NCI-H128 (cell line): ENCODE results near the gene CRYBG1.

Experiments used
- DNase-seq: peaks from one replicate; lab custom pipeline; 2025; ENCODE audit not compliant: unreplicated experiment; lab: John Stamatoyannopoulos, UW

The CRYBG1 gene

DNA sequence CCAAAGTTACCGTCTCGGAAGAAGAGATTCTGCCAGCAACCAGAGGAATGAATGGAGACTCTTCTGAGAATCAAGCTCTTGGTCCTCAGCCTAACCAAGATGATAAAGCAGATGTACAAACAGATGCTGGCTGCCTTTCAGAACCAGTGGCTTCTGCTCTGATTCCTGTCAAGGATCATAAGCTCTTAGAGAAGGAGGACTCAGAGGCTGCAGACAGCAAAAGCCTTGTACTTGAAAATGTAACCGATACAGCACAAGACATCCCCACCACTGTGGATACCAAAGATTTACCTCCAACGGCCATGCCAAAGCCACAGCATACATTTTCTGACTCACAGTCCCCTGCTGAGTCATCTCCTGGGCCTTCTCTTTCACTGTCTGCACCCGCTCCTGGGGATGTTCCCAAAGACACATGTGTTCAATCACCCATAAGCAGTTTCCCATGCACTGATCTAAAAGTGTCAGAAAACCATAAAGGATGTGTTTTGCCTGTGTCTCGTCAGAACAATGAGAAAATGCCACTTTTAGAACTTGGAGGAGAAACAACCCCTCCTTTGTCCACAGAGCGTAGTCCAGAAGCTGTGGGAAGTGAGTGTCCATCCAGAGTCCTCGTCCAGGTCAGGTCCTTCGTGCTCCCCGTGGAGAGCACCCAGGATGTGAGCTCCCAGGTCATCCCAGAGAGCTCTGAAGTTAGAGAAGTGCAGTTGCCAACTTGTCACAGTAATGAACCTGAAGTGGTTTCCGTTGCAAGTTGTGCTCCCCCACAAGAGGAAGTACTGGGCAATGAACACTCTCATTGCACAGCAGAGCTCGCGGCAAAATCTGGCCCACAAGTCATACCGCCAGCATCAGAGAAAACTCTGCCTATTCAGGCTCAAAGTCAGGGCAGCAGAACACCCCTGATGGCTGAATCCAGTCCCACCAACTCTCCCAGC, 159.2 kb downstream of the CRYBG1 start:
- no peak for DNase-seq

DNA sequence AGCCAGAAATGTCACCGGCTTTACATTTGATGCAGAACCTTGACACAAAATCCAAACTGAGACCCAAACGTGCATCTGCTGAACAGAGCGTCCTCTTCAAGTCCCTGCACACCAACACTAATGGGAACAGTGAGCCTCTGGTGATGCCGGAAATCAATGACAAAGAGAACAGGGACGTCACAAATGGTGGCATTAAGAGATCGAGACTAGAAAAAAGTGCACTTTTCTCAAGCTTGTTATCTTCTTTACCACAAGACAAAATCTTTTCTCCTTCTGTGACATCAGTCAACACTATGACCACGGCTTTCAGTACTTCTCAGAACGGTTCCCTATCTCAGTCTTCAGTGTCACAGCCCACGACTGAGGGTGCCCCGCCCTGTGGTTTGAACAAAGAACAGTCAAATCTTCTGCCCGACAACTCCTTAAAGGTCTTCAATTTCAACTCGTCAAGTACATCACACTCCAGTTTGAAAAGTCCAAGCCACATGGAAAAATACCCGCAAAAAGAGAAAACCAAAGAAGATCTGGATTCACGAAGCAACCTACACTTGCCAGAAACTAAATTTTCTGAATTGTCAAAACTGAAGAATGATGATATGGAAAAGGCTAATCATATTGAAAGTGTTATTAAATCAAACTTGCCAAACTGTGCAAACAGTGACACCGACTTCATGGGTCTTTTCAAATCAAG, 160.3 kb downstream of the CRYBG1 start:
- DNase-seq, result no peak

DNA sequence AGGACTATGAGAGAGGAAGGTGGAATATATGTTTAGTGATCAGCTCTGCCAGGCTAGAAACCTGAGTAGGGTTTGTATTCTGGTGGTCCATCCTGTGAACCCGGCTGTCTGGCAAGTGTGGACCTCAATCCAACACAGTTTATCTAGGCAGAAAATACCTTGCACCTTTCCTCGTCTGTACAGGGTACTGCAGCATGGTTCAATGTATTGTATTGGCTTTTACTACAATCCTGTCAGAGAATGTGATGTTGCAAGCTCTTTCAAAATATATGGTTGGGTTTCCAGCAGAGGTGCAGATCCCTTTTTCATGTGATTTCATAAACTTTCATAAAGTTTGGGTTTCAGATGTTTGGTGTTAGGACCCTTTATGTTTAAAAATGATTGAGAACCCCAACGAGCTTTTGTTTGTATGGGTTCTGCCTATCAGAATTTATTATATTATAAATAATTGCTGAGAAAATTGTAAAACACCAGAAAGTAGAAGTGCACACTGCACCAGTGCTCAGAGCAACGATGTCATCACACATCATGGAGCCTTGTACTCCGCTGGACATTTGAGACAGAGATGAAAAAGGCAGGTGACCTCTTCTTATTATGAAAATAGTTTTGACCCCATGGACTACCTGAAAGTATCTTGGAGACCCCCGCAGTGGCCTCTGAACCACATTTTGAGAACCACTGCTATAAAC, 162.2 kb downstream of the CRYBG1 start:
- DNase-seq, result no peak

DNA sequence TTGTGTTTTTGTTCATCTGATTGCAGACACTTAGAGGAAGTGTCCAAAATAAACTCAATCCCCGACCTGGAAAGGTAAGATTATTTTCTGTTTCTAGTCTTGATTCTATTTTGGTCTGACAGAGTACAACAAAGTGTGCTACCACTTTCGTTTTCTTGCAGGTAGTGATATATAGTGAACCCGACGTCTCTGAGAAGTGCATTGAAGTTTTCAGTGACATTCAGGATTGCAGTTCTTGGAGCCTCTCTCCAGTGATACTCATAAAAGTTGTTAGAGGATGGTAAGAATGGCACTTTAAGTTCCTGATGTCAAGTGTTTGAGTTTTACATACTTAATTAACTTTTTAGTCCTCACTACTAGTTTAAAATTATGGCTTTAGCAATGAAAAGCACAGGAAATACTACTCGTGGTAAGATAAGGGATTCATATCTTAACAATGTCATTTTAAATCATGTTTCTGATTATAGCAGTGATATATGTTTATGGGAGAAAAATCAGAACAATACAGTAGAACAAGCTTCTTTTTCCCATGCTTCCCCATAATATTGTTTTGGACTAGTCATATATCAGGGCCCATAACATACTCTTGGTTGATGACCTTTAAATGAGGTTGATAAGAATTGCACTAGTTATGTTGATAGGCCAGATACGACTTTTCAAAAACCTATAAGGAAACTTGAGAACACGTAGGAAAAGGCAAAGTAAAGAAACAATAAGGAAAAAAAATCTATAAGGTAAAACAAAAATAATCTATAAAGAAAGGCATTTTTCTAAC, 164.8 kb downstream of the CRYBG1 start:
- no peak for DNase-seq

DNA sequence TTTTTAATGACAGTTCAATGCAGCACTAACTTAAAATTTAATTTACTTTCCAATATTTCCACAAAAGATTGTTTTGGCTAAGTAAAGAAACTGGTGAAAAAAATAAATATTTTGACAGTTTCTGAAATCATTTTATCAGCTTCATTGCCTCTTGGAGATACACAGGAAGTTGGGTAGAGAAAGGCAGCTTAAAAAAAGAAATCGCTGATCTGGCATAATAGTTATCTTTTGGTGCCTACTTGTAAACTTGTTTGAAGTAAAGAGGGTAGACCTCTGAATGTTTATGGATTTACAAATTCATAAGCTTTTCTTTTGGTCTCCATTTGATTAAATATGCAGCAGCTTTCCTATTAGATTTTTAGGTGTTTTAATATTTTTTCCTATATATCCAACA, 165.4 kb downstream of the CRYBG1 start:
- no peak for DNase-seq

DNA sequence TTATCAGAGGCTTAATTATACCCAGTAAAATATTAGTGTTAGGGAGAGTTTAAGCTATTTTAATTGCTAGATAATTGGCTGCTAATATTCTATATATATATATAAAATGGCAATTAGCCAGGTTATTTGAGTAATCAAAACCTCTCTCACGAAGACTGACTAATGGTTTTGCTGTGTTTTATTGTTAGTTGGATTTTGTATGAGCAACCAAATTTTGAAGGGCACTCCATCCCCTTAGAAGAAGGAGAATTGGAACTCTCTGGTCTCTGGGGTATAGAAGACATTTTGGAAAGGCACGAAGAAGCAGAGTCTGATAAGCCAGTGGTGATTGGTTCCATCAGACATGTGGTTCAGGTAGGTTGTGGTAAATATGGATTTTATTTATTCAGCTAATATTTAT, 166.6 kb downstream of the CRYBG1 start:
- no peak for DNase-seq

DNA sequence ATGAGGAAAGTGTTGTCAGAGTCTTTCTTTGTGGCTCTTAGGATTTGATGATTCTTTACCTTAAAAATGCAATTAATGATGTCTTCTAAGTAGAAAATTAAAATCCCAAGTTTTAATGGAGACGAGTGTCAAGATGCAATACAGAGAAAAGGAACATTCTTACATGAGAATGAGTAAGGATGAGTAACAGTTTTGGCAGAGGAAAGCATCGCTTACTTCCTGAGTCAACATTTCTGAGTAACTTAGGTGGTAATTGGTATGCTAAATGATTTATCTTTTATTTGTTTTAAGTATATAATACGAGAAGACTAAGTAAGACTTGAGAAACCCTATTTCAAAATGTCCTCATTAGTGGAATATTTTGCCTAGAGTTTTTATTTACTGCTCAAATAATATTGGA, 167.5 kb downstream of the CRYBG1 start:
- DNase-seq, result no peak

DNA sequence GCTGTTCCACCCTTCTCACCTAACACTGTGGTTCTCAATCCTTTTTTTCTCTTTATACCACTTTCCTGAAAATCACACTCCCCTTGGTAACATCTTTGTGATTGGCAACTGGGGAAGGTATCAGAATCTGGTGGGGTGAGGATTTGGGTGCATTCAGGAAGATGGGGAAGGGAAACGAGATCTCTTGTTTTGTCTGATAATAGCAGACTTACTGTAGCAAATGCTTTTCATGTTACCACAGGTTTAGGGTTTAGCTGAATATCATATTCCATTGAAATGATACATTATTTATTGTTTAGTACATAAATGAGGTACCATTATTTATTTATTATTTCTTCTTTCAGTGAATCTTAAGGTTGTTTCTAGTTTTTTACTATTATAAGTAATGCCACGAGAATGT, 168.0 kb downstream of the CRYBG1 start:
- DNase-seq, result no peak

DNA sequence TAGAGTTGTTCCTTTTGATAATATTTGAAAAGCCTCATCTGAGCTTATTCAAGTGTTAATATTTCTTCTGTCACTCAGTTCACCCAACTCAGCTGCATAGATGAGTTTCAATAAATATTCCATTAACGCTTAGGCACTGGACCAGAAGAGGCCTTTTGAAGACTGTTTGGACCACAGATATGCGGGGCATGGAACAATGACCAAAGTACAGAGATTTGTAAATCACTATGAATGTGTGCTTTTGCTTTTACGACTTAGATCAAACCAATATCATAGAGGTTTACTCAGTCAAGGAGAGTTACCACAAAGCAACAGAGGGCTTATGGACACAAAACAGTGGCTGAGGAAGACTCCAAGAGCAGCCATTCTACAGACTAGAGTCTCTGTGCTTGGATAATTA, 168.9 kb downstream of the CRYBG1 start:
- DNase-seq, result no peak

DNA sequence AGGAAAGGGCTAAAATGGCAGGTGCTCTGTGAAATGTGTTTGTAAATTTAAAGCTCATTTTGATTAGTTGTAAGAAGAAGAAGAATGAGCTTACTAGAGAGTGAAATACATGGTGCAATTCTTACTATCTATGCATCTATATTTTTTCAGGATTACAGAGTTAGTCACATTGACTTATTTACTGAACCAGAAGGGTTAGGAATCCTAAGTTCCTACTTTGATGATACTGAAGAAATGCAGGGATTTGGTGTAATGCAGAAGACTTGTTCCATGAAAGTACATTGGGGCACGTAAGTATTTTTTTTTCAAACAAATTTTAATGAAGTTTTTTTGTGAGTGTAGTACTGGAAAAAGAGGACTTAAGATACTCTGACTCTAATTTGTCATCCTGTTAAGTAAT, 169.5 kb downstream of the CRYBG1 start:
- no peak for DNase-seq

DNA sequence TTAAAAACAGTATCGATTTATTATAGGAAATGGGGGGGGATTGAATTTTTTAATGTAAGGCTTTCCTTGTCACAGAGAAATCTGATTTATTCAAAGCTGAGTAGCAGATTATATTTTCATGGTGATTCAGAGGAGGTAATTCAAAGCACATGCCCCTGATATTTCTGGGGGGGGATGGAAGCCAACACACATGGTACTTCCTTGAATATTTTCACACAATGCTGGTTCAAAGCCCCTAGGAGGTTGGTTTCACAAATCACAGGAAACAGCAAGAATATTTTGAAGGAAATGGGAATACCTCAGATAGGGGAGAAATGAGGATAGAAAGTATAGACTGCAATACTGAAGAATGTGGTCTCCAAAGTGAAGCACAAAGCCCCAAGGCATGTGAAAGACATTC, 170.0 kb downstream of the CRYBG1 start:
- DNase-seq, result no peak

DNA sequence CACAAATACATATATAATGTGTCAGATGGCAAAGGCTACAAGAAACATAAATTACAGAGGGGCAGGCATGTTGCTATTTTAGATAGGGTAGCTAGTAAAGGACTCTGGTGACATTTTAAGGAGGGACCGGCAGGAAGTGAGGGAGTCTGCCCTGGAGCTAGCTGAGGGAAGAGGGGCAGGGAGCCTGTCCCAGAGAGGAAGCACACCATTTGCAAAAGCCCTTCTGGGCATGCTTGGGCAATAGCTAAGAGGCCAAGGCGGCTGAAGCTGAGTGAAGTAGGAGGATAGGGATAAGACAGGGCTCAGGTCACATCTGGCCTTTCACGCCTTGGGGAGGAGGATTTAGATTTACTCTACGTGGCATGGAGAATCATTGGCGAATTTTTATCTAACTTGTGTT, 172.5 kb downstream of the CRYBG1 start:
- no peak for DNase-seq

DNA sequence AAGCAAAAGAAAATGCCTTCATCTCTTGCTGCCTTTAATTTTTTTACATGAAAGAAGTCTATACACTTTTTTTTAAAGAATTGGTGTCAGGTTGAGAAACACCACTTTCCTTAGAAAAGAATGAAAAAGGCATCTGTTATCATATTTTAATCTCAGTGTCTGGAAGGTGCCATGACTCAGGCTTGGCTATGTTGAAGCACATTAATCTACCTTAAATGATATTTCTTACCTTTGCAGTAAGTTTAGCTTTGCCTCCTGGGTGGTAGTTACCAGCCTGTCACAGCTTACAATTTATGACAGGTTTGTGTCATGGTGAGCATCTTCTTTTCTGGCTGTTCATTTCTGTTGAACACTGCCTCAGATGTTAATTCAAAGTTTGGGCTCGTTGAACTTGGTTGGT, 173.5 kb downstream of the CRYBG1 start:
- no peak for DNase-seq

DNA sequence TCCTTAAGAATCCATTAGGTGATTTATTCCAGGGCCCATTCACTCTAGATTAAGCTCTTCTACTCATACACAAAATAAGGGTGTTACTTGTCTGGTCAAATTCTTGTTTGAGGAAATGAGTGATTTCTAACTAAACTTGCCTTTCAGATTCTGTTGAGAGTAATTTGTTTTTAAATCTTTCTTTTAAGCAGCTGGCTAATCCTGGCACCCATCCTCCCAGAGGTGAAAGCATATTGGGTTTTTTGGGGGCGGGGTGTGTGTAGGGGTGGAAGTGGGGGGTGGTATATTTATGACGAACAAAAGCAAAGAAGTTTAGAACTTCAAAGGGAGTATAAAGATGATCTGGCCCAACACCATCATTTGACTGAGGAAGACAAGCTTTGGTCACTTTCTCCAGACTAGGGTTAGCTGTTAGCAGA, 174.1 kb downstream of the CRYBG1 start:
- DNase-seq, result no peak

DNA sequence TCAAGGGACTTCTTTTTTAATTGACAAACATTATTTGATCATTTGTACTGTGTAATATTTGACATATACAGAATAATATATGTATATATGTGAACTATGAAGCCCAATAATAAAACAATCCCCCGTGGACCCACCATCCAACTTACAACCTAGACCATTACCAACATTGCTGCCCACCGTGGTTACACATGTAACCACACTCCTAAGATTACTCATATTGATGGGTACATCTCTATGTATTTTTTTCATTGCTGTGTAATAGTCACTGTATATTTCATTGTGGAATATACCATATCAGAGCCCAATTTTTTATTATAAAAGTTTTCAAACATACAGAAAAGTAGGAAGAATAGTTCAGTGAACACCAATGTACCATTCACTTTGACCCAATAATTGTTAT, 174.5 kb downstream of the CRYBG1 start:
- DNase-seq, result no peak

DNA sequence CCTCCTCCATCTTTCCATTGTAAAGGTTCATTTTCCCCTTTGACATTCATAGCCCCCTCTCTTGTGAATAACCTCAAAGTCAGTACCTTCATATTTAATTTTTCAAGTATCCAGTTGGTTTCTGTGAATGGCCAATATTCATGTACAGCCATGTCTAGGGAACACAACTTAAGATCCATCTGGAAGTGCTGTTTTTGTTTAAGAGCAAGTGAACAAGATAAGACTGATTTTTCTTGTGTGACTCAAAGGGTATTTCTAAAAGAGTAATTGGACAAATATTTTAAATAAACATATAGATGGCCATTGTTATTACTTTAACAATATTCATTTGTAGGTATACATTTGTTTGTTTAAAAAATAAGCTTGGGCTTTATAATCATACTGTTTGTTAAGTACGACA, 175.8 kb downstream of the CRYBG1 start:
- no peak for DNase-seq

DNA sequence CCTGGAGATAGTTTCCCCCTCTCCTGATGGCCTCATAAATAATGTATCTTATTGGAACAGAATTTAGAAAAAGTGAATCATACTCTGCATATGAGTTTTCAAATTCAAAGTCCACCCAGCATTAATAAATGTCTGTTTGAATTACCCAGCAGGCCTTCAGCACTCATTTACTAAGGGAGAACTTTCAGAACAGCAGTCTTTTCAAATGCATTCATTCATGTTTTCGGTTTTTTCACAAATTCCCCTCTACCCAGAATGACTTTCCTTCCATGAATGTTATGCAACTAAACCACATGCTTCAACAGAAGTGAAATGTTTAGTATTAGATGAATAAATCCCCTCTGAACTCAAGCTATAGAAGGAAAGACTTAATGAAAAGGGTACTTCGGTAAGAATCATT, 176.3 kb downstream of the CRYBG1 start:
- DNase-seq, result no peak

DNA sequence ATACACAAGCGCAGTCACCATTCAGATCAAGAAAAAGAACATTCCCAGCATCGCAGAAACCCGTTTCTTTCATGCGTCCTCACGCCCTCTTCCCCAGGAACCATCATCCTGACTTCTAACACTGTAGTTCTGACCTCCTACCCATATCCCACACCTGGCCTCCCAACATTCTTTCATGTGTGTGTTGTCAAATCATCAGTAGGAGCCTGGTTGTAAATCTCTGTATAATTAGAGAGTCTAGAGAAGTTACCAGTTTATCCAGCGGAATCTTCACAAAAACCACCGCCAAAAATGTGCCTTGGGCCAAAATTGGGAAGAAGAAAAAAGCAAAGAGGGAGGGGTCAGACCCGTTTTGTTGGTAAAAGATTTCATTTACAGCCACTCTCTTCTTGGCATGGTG, 177.1 kb downstream of the CRYBG1 start:
- no peak for DNase-seq

DNA sequence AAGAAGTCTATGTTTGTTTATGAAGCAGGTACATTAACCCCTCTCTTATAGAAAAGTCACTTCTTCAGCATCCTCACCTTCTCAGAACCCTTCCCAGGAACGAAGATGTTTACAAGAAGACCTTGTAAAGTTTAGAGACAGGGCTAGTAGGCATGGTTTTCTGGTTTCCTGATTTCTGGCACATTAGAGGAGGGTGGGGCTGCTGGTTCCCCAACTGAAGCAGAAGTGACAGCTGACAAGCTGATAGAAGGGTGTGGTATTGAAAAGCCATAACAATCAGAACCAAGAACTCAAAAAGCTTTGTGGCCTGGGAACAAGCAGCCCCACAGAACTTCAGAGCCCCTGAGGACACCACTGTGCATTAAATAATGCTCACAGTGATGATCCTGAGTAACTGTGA, 177.6 kb downstream of the CRYBG1 start:
- DNase-seq, result no peak

DNA sequence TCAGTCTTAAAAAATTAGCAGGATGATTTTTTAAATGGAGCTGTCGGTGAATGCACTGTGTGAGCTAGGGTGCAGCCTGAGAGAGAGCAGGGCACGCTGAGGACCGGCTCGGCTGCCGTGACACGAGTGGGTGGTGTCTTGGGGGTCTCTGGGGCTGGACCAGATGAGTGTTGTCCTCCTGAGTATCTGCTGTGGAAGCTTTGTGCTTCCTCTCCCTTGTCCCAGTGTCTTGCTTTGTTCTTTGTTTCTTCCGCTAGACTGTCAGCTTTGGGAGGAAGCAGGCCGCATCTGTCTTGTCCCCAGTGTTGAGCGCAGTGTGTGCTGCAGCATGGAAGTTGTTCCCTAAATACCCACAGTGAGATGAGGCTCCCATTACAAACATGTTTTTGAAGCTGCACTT, 179.4 kb downstream of the CRYBG1 start:
- no peak for DNase-seq

DNA sequence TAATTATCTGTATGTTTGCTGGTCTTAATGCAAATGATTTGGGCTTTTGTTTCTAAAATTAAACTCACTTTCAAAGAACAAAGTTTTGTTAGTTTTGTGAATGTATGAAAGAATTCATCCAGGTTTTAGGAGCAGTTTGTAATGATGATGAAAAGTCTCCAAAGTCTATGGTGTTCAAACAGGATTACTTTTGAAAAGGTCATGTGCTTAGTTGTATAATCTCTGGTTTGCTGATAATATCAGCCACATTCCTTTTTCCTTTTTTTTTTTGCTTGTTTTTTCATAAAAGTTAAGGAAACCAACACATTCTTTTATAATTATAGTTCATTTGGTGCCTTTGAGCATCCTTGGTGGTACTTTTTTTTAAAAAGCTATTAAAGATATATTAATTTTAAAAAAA, 179.9 kb downstream of the CRYBG1 start:
- DNase-seq, result no peak
